Measurements from ENCODE around the gene IFRD2.
"Not testable (repeated sequence)": the region's sequence is repeated elsewhere in the genome, so short reads cannot be mapped to it uniquely, and the experiment has no call there.

- TF ChIP-seq CTCF (conservative IDR thresholded peaks at IDR 0.05; ENCODE audit: low read depth in 2 of 2); CREB1 (CRISPR knock-in tag; IDR thresholded peaks at IDR 0.05; ENCODE audit: low read depth); JUNB (IDR thresholded peaks at IDR 0.05; ENCODE audit: unreplicated experiment); EZH2 (IDR thresholded peaks at IDR 0.05; ENCODE audit: low read depth, unreplicated experiment); EZH2phosphoT487 (IDR thresholded peaks at IDR 0.05; ENCODE audit: unreplicated experiment); POLR2AphosphoS5 (IDR thresholded peaks at IDR 0.05; ENCODE audit: low read depth); REST (IDR thresholded peaks at IDR 0.05; ENCODE audit: unreplicated experiment); ZNF462 (CRISPR knock-in tag; IDR thresholded peaks at IDR 0.05); ZNF114 (CRISPR knock-in tag; IDR thresholded peaks at IDR 0.05); STAT1 (IDR thresholded peaks at IDR 0.05; ENCODE audit: unreplicated experiment); NANOG (IDR thresholded peaks at IDR 0.05; ENCODE audit: borderline replicate concordance): not testable (repeated sequence)
Measured at GRCh38 chr3:50284121-50284520, 8.1 kb downstream of the IFRD2 start.

Measured in GM23338 (cell line).